Fibroblast of skin of scalp (primary cell): ENCODE measurements around the gene ZNF223.

ENCODE experiments used
- DNase-seq: peaks from one replicate; pipeline ENCODE4 v3.0.0-alpha.2; 2013

Gene ZNF223

DNA sequence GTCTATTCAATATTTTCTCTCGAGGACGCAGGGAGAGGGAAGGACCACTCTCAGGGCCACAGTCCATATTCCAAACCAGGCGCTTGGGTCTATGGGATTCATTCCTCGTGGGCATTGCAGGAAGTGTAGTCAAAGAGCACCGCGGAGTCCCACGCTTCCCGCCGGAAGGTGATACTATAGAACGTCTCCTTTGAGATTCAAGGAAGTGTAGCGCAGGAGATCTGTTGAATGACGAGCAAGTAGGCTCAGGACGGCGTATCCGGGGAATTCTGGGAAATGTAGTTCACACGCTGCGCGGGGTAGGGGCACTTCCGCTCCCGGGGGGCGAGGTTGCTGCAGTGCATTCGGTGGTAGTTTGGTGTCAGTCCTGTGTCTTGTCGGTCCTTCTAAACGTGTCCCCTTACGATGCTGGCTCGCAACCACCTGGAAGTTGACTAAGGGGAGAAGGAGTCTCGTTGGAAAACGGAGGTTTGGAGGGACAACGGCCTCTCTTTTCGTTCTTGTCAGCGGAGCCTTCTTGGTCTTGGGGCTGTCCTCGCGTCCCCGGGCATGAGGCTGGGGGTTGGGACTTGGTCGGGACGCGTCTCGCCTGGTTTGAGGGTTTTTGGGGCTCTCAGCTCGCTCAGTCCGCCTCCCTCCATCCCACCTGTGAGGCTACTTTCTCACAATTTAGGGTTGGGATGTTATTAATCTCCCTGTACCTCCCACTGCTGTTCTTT, 20.1 kb downstream of the ZNF223 start, which contains the start of gene ZNF284:
ZNF284 (plus strand) TSS at position 336 of the 719 bp plus-strand sequence. CDS start 4,231 bp downstream, outside the sequence.
- peak; percentile 93 for DNase-seq

- DNase-seq = peak; percentile 1
These were observed 20.9 kb downstream of the ZNF223 start for GRCh38 chr19:44072543-44073401.

DNA sequence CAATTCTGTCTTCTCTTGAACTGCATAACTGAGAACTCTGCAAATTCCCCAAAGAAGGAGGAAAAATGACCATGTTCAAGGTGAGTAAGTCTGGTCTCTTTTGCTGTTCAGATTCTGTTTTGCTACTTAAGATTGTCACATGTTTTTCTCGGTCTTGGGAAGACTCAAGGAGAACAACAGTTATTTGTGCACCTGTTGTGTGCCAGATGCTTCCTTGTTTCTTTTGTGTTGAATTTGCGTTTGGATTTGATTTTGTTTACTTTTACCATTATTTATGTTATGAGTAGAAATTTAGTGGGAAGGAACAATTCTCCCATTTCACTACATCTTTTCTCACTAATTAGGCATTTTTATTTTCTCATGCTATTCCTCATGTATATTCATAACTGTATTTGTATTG, 24.5 kb downstream of the ZNF223 start:
- no peak for DNase-seq

DNA sequence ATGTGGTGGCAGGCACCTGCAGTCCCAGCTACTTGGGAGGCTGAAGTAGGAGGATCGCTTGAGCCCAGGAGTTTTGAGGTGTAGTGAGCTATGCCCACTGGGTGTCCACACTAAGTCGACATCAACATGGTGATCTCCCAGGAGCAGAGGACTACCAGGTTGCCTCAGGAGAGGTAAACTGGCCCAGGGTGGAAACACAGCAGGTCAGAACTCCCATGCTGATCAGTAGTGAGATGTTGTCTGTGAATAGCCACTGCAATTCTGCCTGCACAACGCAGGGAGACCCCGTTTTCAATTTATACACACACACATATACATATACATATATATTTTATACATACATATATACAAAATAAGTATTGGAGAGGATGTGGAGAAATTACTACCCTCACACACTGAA, 40.3 kb downstream of the ZNF223 start:
- DNase-seq = no peak

GRCh38 chr19:44093931-44094765, 42.3 kb downstream of the ZNF223 start, which contains the start of gene ZNF224:
TSS of gene ZNF224 (plus strand) at chr19:44094361. CDS start at chr19:44097874, 3,513 bp downstream.
- peak; percentile 94 for DNase-seq

DNA sequence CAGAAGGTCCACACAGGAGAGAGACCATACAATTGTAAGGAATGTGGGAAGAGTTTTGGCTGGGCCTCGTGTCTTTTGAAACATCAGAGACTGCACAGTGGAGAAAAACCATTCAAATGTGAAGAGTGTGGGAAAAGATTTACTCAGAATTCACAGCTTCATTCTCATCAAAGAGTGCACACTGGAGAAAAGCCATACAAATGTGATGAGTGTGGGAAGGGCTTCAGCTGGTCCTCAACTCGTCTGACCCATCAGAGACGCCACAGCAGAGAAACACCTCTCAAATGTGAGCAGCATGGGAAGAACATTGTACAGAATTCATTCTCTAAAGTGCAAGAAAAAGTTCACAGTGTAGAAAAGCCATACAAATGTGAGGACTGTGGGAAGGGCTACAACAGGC, 55.9 kb downstream of the ZNF223 start:
- DNase-seq = no peak

- DNase-seq = no peak
These were observed 57.6 kb downstream of the ZNF223 start for GRCh38 chr19:44109458-44109857.

- DNase-seq = peak; percentile 86
These were observed 60.2 kb downstream of the ZNF223 start for GRCh38 chr19:44111910-44112463.

DNA sequence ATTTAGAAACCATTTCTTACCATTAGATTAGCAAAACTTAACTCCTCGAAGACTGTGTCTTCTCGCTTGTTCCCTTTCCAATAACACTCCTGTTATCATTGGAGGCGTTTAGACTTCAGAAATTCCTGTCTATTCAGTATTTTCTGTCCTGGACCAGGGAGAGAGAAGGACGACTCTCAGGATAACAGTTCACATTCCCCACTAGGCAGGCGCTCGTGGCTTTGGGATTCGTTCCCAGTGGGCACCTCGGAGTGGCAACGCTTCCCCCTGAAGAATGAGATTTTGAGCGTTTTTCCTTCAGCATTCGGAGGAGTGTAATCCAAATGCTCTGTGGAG, 60.9 kb downstream of the ZNF223 start:
- no peak for DNase-seq

DNA sequence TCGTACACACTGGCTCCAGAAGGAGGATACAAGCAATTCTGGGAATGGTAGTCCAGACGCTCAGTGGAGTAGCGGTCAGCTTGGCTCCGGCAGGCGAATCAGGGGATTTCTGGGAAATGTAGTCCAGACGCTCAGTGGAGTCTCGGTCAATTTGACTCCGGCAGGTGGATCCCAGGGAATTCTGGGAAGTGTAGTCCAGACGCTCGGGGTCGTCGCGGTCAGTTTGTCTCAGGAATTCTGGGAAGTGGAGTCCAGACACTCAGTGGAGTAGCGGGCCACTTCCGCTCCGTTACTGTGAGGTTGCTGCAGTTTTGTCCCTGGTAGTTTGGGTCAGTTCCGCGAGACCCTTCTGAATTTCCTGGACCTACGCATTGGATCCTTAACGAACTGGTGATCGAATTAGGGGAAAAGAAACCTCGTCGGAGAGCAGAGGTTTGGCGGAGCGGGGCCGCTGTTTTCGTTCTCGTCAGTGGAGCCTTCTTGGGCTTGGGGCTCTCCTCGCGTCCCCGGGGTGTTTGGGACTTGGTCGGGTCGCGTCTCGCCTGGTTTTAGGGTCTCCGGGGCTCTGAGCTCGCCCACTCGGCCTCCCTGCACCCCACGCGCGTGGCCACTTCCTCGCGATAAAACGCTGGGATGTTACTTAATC, 61.4 kb downstream of the ZNF223 start, which contains the start of gene ZNF225:
ZNF225 (plus strand) TSS at position 262 of the 646 bp plus-strand sequence. CDS start 2,429 bp downstream, outside the sequence.
- DNase-seq = peak; percentile 99

- DNase-seq = no peak
These were observed 62.1 kb downstream of the ZNF223 start for GRCh38 chr19:44113784-44114390.
